Body of pancreas (tissue), 4 donors: ENCODE measurements around the gene MEIS2.

Experiments used
- CTCF ChIP-seq, 7 experiments: fragments of 450-650 bp in 4 of 7; fragments of 200-600 bp in 3 of 7; sonication (generic) in 3 of 7; IDR thresholded peaks; one replicate each; pipeline ENCODE4 v1.5.1; 2016 to 2019; ENCODE audit warnings: antibody characterized with exemption in 7 of 7
- POLR2A ChIP-seq, 3 donors: fragments of 450-650 bp; IDR thresholded peaks; one replicate each; pipeline ENCODE4 v1.6.1; 2016; ENCODE audit warnings: antibody characterized with exemption in 3 of 3, mild to moderate bottlenecking in 2 of 3

GRCh38 chr15:37090543-37091175, 9.7 kb downstream of the MEIS2 start:
- no peak for TF ChIP-seq POLR2A (IDR thresholded peaks at IDR 0.05)
- TF ChIP-seq CTCF (IDR thresholded peaks at IDR 0.05): no peak
